NCI-H748 (cell line): ENCODE results near the gene UGT1A4.
A peak's percentile ranks its signal among the peaks of the same experiment; 100 is the strongest.

Experiments used
- DNase-seq: peaks from one replicate; lab custom pipeline; 2025; ENCODE audit not compliant: unreplicated experiment; lab: John Stamatoyannopoulos, UW

Gene UGT1A4

DNA sequence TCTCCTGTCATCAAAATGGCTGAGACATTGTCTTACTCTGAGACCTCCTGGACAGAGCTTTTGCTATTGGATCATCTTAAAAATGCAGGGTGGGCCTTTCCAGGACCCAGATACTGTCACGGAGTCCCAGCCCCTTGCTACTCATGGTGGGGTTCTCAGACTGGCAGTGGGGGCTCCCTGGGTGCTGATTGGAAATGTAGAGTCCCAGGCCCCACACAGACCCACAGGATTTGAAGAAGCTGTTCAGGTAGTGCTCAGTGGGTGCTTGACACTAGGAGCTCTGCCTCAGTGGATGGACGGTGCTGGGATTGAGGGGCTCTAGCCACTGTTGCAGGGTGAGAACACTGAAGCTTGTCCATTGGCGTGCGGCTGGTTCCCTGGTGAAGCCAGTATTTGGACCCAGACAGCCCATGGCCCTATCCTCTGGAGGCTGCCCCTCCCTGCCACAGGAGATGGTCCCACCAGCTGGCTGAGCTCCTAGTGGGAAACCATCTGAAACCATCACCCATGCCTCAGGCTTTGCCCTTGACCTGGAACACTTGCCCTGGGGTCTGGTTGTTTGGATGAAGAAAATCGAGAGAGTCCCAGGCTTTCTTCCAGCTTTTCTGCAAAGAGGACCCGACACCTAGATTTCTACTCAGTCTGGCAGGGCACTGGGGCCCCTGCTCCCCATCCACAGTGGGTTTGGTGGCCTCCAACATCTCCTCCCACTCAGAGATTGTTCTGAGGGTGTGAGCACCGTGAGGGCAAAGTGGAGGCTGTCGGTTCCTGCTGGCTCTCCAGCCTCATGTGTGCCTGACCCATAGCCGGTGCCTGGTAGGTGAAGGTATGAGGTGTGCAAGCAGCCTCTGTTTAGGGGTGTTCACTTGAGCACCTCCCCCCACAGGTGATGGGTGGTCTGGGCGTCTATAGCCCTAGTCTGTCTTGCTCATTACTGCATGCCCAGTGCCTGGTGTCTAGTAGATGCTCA, 89.7 kb downstream of the UGT1A4 start:
- no peak for DNase-seq

DNA sequence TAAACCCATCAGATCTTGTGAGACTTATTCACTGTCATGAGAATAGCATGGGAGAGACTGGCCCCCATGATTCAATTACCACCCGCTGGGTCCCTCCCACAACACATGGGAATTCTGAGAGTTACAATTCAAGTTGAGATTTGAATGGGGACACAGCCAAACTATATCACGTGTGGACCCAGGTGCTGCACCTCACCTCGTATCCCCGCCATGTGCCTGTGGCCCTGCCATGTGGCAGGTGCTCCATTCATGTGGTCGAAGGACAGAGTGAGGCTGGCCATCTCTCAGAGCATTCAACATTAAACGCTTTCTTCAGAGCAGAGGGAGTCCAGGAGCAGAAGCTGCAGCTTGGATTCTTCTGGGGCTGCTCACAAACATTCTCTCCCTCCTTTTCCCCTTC, 91.8 kb downstream of the UGT1A4 start:
- DNase-seq = no peak

GRCh38 chr2:233811087-233811486, 92.6 kb downstream of the UGT1A4 start:
- DNase-seq = no peak

GRCh38 chr2:233811732-233812131, 93.2 kb downstream of the UGT1A4 start:
- DNase-seq = no peak

DNA sequence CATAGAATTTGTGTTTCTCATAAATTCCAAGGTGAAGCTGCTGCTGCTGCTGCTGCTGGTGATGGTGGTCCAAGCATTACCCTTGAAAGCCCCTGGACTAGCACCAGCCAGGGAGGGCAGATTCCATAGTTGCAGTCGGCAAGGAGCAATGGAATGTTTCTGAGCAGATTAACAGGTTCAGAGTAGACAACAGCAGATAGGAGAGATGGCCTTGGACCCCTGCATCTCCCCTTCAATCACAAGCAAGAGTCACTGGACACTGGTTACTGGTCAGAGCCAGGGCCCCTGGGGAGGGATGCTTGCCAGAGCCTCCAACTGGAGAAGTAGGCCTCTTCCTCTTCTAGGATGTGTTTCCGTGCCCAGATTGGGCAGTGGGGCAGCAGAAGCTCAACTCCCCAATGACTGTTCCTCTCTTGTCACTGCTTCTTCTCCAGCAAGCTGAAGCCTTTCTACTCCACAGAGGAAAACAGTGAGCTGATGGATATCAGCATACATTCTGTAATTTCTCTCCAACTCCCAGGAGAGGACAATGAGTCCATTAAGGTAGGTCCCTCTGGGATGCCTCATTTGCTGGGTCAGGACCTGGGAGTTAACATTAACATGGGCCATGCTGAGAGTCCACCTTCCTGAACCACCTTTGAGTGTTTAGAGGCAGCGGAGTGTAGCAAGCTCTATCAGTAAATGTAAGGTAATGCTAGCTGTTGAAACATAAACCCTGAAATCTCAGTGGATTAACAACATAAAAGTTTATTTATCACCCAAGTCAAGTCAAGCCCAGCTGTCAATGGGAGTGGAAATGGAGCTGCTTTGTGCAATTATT, 94.9 kb downstream of the UGT1A4 start:
- DNase-seq = no peak

GRCh38 chr2:233814056-233814835, 95.7 kb downstream of the UGT1A4 start:
- DNase-seq = peak; percentile 15

DNA sequence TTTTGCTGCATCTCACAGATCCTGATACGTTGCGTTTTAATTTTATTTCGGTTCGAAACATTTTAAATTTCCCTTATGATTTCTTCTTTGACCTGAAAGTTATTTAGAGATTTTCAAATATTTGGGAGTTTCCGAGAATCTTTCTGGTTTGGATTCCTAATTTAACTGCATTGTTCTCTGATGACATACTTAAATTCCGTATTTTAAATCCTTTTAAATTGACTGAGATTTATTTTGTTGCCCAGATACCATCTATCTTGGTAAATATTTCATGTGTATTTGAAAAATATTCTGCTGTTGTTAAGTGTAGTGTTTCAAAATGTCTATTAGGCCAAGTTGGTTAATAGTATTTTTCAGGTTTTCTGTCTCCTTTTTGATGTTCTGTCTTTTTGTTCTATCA, 97.3 kb downstream of the UGT1A4 start:
- DNase-seq = no peak

- peak; percentile 41 for DNase-seq
Observed at GRCh38 chr2:233816334-233816733, 97.8 kb downstream of the UGT1A4 start.

DNA sequence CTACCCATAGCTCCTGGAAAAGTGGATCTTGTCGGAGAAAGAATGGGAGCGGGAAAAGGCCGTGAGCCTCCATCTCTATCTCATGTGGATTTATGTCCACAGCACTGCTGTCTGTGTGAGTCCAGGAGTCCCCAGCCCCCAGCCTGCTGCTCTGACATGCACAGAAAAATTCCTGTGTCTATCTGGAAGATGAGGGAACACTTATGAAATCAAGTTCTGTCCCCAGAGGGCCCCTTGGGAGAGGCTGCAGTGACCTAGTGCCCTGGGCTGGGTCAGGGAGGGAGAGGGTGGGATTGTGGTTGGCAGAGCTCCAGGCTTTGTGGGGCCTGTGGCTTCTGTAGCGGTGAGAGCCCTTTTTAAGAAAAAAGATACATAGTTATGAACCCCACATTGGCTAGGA, 98.2 kb downstream of the UGT1A4 start:
- DNase-seq = no peak

GRCh38 chr2:233817361-233817911, 98.9 kb downstream of the UGT1A4 start:
- DNase-seq = no peak

GRCh38 chr2:233817995-233818638, 99.6 kb downstream of the UGT1A4 start:
- DNase-seq = no peak

DNA sequence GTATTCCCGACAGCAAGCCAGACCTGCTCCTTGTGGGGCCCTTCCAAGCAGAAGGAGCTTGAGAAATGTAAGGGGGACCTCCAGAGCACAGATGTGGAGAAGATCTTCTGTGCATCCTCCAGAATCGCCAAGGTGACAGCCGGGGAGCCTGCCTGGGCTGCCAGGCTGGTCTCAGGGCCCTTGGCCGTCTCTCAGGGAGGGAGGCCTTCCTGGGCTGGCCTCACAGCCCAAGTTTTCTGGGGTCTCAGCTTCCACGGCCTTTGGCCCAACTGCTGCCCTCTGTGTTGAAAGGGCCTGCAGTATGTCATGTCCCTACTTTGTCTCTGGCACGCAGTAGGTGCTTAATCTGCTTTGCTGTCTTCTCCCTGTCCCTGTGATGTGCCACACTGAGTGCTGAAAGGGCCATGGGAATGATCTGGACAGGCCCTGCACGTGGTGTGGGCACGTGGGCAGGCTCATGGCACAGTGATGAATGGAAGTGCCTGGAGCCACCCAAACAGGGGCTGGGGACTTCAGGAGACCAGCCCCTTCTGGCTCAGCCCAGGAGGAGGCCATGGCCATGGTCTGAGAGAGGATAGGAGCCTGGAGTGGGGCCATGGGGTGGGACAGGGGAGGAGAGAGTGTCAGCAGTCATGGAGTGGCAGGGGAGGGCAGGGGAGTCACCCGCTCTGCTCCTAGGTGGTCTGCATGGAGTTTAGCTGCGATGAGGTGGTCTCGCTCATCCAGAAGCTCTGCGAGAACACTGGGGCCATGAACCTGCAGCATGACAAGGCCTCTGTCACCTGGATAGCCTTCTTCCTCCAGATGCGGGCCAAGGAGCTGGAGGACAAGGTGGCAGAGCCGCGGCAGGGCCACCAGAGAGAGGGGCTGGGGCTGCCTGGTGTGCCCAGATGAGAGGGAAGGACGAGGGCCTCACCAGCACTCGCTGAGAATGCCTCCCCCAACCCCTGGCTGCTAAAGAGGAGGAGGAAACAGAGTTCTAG, 100.4 kb downstream of the UGT1A4 start:
- DNase-seq = no peak

- DNase-seq = no peak
Observed at GRCh38 chr2:233819884-233820773, 101.6 kb downstream of the UGT1A4 start.

DNA sequence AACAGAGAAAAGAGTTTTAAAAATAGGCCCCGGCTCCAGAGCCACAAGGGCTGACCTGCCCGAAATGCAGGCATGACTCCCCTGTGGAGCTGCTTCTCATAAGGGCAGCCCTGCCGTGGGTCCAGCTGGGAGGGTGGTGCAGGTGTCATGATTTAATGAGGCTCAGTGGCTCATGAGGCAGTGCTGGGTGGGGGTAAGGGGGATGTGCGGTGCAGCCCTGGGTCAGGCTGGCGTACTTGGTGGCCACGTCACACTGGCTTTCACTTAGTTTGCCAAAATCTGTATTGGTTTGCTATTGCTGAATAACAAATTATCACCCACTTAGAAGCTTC, 102.2 kb downstream of the UGT1A4 start:
- no peak for DNase-seq

DNA sequence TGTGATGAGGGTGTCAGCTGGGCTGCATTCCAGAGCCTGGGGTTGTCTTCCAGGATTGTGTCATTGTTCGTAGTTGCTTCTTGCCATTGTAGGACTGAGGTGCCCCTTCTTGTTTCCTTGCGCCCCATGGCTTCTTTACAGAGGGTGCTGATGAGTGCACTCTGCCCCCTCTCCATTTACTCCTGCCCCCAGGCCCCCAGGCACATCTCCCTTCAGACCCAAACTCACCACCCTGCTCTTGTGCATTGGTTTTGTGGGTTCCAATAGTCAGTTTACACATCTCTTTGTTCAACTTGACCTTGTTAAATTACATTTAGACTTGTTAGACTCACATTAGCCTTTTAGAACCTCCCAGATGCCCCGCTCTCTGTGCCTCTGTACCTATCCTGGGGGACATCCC, 102.7 kb downstream of the UGT1A4 start:
- no peak for DNase-seq

DNA sequence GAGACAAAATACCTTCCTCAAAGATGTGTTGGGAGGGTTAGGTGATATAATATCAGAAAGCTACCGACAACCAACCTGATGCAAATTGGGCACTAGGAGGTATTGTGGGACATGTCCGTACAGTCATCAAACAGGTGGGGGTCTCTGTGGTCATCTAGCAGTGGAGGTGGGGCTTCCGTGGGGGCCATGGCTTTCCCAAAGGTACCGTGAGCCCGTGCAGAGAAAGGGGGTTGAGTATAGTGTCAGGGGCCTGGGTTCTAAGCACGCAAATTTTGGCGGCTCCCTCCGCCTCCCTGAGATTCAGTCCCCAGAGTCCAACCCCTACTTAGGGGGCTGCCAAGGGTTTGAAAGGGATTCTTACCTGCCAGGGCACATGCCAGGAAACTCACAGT, 103.2 kb downstream of the UGT1A4 start:
- no peak for DNase-seq

DNA sequence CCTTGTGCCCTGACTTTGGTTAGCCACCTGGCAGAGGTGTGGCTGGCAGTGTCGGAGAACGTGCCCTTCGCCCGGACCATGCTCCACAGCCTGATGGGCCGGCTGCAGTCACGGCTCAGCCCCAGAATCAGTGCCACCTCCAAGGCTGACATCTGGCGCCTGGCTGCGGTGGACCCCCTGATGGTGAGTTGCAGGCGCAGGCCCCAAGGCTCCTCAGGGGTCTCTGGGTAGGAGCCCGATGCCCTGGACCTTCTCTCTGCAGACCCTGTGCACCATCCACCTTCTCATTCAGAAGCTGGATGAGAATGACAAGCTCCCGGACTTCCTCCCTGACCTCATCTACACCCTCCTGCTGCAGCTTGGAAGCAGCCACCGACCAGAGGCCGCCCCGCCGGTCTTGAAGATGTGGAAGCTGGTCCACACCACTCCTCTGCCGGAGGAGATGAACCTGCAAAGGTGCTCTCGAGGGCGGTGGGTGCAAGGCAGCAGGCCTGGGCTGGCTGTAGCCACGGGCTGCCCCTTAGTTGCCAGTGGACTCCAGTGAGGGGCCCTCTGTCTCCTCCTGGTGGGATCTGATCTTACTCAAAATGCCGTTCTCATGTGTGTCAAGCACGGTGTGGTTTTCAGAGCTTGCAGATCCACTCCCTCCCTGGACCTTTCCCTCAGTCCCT, 103.7 kb downstream of the UGT1A4 start:
- DNase-seq = no peak
